Activated CD4-positive, alpha-beta T cell treated with anti-CD3 and anti-CD28 coated beads, Interleukin-2, amount 50 U/mL, for 48 hours (primary cell): Measurements from ENCODE around the gene MT1A.

ENCODE experiments used
- DNase-seq, 2 experiments: peaks; one replicate each; pipeline ENCODE4 v3.0.0-alpha.2; 2020

The MT1A gene

GRCh38 chr16:56681939-56682702 is 43.7 kb downstream of the MT1A start, which contains the start of gene MT1X:
Gene MT1X (plus strand): TSS chr16:56682470. CDS start chr16:56682541, 71 bp downstream.
- DNase-seq, result peak; percentile 87 to 91

DNA sequence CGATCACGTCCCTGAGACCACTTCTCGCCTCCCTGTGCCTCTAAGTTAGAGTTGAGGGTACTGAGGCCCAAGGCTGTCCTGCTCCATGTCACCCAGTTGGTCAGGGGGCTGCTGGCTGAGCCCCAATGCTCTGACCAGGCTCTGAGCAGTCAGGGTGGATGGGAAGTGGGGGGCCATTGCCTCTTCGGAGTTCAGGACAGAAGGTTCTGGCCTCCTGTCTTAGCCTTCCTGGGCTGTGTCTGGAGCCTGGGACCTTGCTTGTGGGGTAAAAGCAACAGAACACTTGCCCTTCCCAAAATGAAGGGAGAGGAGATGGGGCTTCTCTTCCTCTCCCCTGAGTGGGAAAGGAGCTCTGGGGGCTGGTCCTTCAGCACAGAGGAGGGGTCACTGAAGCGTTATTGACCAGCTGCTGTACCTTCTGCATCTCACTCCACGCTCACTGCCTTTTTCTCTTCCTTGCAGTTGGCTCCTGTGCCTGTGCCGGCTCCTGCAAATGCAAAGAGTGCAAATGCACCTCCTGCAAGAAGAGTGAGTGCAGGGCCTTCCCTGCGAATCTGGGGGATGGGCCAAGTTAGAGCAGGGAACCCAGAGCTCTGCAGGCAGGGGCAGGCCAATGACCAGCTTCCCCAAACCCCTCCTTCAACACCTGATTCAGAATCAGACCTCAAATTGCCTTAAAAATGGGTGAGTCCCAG is 44.4 kb downstream of the MT1A start:
- DNase-seq, result no peak

GRCh38 chr16:56683424-56684172 is 45.1 kb downstream of the MT1A start:
- no peak for DNase-seq

DNA sequence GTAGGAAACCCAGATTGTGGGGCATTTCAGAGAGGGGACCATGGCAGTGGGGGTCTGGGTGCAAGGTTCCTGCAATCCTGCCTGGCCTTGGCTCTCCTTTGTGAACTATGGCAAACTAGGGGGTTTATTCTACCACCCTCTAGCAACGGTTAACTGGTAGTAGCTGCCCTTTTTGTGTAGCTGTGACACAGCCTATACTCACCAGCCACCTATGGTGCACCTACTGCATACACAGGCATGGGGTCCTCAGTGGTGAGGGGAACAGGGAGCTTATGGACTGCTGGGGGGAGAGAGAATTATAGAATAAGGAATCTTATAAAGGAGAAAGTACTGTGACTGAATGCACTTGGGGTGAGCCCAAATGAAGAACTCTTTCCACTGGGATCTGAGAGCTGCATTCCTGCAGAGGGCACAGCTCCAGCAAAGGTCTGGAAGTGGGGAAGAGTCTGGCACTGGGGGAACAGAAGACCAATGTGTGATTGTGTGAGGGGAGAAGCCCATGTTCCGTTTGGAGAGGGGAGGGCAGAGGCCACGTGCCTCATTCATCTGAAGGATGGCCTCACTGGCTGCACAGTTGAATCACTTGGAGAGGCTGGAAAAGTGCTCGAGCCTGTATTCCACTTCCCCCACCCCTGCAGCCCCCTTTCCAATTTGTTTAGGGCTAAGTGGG is 45.9 kb downstream of the MT1A start:
- DNase-seq, result no peak

DNA sequence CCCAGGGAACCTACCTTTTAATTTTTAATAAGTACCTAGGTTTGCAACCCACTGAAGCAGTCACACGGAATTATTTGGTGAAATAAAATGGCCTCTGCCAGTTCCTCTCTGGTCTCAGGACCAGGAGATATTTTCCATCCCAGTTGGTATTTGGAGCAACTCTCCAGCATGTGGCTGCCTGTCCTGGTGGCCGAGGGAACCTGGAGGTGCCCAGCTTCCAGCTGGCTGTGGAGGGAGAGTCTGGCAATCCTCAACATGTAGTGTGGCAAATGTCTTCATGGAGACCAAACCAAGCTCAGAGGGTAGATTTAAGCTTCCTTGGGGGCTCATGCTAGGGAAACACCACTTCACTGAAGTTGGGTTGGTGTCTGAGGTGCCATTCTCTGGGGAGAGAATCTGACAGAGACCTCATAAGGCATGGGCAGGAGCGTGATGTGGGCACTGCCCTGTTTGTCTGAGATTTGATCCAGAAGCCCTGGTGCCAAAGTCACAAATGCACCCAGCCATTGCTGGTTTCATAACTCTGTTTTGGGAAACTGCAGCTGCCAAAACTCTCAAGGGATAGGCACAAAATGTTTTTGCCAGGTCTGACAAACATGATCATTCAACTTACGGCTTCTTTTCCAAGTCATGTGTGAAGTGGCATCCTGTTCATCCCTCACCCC is 46.6 kb downstream of the MT1A start:
- DNase-seq, result no peak

DNA sequence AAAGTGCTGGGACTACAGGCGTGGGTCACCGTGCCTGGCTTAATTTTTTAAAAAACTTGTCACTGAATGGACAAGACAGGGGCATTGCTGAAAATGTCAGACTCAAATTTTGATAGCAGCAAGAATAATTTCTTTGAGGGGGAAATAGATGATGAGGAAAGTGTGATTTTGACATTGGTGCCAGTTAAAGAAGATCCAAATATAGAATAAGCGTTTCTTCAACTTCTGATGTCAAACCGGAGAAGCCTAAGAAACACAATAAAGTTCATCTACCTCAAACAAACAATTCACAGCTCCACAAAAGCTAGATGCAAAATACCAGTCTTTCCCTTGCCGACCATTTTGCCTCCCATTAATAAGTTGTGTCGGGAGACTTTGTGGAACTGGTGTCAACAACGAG is 48.3 kb downstream of the MT1A start:
- DNase-seq, result no peak

DNA sequence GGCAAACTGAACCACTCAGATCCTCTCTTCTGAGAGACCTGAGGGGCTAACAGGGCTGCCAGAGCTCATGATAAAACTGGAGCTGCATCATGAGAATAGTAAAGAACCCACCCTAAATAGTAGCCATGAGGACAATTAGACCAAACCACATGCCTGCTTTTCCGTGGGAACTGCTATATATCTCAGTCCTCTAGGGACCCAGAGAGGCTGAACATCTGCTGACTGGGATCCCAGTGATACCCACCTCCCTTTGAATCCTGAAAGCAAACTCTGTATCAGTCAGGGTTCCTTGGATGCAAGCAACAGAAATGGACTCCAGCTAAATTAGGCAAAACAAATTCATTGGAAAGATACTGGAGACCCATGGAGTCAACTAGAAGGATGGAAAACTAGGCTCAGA is 50.3 kb downstream of the MT1A start:
- no peak for DNase-seq

DNA sequence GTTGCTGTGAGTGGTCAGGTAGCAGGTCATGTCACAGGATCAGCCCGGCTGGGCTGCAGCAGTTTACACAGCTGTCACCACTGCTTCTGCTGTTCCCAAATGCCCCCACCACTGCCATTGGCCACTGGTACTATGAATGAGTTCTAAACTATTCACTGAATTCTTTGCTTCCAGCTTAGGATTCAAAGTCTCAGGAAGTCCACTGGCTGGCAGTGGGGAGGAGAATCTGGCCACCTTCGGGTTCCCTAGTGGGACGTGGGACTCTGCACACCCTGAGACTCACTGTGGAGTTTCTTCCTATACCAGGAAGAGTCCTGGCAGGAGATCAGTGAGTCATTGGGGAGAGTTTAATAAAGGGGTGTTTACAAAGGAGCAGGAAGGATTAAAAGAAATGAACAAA is 50.7 kb downstream of the MT1A start:
- no peak for DNase-seq
